HG02571 (cell line): ENCODE data around the gene EPN1.

ENCODE experiments used
- ATAC-seq: cut with Tn5 transposase; IDR thresholded peaks from one replicate; pipeline ENCODE4 v1.9.1; 2021; ENCODE audit warnings: mild to moderate bottlenecking, moderate library complexity; ENCODE audit not compliant: unreplicated experiment

The EPN1 gene

GRCh38 chr19:55674841-55675660 lies at the start of gene EPN1:
TSS of gene EPN1 (plus strand) at chr19:55675226. CDS start at chr19:55678628, 3,402 bp downstream.
- peak; percentile 67 for ATAC-seq

- ATAC-seq = no peak
Observed at GRCh38 chr19:55626350-55626749, 48.7 kb upstream of the EPN1 start.

- no peak for ATAC-seq
Observed at GRCh38 chr19:55632463-55632834, 42.6 kb upstream of the EPN1 start.

- no peak for ATAC-seq
Observed at GRCh38 chr19:55633861-55634260, 41.2 kb upstream of the EPN1 start.

GRCh38 chr19:55635334-55635717 lies 39.7 kb upstream of the EPN1 start:
- no peak for ATAC-seq

- no peak for ATAC-seq
Observed at GRCh38 chr19:55635856-55636440, 39.1 kb upstream of the EPN1 start.

GRCh38 chr19:55636723-55637122 lies 38.3 kb upstream of the EPN1 start:
- ATAC-seq = no peak

GRCh38 chr19:55637534-55637933 lies 37.5 kb upstream of the EPN1 start:
- ATAC-seq = no peak

GRCh38 chr19:55638864-55639359 lies 36.1 kb upstream of the EPN1 start:
- no peak for ATAC-seq

GRCh38 chr19:55640043-55640576 lies 34.9 kb upstream of the EPN1 start:
- no peak for ATAC-seq

GRCh38 chr19:55640577-55641425 lies 34.2 kb upstream of the EPN1 start, which contains the start of gene ZNF580:
TSS of gene ZNF580 (plus strand) at chr19:55641002. CDS start at chr19:55642509, 1,507 bp downstream.
- ATAC-seq = peak; percentile 32

GRCh38 chr19:55641426-55642152 lies 33.4 kb upstream of the EPN1 start:
- no peak for ATAC-seq

GRCh38 chr19:55642153-55643002 lies 32.6 kb upstream of the EPN1 start:
- ATAC-seq = no peak

GRCh38 chr19:55643003-55643886 lies 31.8 kb upstream of the EPN1 start, which contains the start of gene ZNF581:
TSS of gene ZNF581 (plus strand) at chr19:55643649. CDS start at chr19:55644572, 923 bp downstream.
- no peak for ATAC-seq

GRCh38 chr19:55643887-55644176 lies 31.2 kb upstream of the EPN1 start:
- ATAC-seq = no peak

GRCh38 chr19:55644191-55644833 lies 30.7 kb upstream of the EPN1 start:
- ATAC-seq = no peak

- ATAC-seq = no peak
Observed at GRCh38 chr19:55644842-55645511, 30.0 kb upstream of the EPN1 start.

- no peak for ATAC-seq
Observed at GRCh38 chr19:55645512-55645881, 29.5 kb upstream of the EPN1 start.
